ENCODE data around the gene ISOC2.
"Not testable (repeated sequence)": the region's sequence is repeated elsewhere in the genome, so short reads cannot be mapped to it uniquely, and the experiment has no call there.

Gene ISOC2

DNA sequence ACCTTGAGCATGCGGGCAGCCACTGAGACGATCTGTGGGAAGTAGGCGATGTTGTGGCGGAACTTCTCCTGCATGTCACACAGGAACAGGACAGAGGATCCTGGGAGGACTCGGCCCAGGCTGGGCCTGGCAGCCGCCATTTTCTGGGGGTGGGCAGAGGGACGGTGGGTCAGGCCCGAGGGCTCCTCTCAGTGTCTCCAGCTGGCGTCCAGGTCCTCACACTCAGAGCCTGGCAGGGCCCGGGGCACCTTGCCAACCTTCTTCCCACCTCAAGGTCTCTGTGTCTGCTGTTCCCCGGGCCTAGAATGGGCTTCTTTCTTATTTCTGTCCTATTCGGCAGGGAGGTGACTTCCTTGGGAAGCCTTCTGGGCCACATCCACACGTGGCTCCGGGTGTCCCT is 5.1 kb downstream of the ISOC2 start:
- DNase-seq = no peak

DNA sequence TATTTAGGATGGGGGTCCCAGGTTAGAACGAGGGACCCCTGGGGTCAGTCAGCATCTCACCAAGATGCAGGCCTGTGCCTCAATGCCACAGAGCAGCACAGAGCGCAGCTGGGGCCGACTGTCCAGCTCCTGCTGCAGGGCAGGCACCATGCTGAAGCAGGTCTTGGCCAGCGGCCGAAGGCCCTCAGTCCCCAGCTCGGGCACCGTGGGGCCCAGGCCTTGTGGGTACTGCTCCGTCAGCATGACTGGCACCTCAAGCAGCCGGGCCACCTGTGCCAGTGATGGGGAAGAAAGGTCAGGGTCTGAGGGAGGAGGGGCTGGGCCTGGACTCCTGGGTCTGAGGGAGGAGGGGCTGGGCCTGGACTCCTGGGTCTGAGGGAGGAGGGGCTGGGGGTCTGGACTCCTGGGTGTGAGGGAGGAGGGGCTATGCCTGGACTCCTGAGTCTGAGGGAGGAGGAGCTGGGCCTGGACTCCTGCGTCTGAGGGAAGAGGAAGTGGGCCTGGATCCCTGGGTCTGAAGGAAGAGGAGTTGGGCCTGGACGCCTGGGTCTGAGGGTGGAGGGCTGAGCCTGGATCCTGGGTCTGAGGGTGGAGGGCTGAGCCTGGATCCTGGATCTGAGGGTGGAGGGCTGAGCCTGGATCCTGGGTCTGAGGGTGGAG is 5.7 kb downstream of the ISOC2 start:
- DNase-seq = no peak

DNA sequence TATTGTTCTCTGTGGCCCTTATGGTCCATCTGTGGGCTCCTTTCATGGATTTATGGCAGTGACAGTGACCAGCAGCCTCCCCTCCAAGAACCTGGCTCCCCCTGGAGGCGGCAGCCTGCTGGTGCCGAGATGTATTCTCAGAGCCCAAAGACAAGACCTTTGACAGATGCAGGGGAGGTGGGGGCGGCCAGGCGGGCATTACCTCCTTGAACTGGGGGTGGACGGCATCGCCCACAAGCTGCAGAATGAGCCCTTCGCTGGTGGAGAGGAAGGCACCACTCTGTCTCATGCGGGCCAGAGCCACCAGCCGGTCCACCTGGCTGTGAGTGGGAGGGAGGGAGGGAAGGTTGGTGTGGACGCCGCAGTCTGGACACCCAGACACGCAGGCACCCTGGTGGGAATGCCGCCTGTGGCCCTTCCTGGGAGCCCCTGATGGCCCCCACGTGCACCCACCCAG is 6.6 kb downstream of the ISOC2 start:
- DNase-seq = no peak

DNA sequence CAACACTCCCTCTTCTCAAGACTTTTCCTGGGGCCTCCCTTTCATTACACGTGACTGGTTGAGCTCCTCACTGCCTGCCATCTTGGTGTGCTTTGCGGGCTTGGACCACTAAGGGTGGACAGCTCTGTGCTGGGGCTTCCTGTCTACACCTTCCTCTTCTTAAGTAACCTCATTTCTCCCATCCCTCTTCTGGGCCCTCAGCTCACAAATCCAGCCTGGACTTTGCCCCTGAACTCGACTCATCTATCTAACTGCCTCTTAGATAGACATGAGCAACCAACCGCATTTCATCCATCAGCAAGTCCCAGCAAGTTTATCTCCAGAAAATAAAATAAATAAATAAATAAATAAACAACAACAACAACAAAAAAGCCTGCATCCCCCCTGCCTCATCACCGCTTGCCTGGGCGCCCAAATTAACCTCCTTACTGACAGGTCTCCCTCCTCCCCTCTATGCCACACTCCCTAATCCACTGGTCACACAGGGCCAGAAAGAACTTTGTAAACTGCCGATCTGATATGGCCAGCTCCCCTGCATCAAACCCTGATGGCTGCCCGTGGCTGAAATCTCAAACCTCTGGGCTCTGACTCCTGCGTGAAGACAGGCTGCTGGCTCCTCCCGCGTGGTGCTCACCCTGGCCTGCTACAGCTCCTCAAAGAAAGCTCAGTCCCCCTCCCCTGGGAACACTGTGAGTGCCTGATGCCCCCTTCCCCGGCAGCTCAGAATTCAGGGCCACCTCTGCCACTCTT is 7.8 kb downstream of the ISOC2 start:
- no peak for DNase-seq

DNA sequence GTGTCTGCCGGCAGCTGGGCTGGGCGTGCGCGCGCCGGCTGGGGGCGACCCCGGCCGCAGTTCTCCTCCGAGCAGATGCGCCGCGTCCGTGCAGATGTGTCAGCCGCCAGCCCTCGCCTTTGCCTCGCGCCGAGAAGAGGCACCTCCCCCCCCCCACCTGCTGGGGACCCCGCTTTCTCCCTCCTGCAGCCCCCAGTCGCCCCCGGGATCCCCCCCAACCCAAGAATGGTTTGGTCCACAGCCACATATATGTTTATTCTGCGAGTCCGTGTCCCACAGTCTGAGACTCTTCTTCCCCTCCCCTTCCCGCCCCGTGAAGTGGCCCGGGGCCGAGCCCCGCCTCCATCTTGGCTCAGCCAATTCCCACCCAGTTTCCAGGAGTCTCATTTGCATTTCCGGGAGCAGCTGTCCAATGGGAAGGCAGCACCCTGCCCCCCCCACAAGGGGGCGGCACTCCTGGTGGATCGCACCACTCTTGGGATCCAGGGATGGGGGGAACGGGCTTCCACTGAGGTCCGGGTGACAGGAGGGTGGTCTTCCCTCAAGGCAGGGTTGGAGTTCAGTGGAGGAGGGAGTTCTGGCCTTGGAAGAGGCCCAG is 8.6 kb downstream of the ISOC2 start:
- peak; percentile 91 for DNase-seq

DNA sequence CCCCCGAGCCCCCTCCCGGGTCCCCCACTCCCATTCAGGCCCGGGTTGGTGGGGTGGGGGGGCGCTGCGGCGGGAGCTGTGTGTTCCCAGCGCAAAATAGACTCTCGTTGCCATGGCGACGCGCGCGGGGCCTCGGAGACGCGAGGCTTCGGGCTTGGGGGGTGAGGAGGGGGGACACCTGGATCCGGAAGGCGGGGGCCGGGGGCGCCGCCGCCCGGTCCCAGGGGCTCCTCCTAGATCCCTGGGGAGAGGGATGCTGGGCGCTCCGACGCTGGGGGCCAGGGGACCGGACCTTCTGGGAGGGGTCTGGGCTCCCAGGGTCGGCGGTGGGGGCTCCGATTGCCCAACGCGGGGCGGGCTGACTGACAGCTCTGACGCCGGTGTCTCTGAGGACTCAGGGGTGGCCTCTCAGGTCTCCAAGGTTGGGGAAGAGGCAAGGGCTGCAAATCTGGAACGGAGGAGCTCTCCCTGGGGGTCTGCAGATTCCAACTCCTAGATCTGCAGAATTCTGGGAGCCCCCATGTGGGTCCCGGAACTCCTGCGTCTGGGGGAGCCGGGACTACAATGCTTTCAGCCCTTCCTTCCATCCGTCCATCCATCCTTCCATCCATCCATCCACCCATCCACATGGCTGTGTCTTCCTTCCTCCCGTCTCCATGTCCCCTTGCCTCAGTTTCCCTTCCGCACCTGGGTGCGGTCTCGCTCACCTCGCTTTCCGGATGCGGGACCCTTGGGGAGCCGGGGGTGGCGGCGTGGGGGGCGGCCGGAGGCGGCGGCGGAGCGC is 9.3 kb downstream of the ISOC2 start:
- DNase-seq = peak; percentile 24

DNA sequence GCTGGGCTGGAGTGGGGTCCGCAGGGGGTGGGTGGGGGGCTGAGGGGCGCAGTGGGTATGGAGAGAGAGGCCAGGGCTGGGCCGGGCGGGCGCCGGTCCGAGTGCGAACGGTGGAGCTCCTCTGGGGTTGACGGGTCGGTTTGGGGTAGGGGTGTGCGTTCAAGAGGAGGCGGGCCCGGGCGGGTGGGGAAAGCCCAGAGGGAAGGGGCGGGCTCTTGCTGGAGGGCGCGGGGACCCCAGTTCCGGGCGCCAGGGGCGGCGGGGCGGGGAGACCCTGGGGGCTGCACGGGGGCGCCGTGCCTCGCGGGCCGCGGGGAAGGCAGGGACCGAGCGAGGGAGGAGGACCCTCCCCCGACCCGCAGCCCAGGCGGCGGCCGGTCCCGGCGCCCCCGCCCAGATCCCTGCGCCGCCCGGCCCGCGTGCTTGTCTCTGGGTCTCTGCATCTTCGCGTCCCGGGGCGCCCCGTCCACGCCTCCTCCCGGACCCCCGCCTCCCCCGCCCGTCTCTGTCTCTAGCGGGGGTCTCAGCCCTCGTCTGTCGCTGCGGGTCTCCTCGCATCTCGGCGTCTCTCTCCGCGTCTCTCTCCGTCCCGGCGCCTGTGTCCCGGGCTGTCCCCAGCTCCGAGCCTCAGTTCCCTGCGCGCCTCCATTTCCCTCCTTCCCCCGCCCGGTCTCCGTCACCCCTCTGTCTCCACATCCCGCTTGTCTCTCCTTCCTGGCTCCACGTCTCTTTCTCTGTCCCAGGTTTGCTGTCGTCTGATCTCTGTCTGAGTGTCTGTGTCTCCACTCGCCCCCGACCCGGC is 10.1 kb downstream of the ISOC2 start:
- DNase-seq = no peak

DNA sequence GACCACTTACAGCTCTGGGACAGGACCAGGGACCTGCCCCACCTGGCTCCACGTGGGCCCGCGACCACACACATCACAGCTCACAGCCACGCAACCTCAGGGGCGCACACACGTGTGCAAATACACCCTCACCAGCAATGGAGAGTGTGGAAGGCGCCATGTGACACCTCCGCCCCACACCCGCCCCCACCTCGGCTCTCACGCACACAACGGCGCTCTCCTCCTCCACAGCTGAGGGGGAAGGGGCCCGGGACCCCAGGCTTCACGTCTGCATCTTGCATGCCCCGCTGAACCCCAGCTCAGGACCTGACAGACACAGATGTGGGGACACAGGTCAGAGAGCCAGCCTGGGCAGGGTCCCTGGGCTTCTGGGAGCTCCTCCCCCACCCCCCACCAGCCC is 12.0 kb downstream of the ISOC2 start:
- no peak for DNase-seq

DNA sequence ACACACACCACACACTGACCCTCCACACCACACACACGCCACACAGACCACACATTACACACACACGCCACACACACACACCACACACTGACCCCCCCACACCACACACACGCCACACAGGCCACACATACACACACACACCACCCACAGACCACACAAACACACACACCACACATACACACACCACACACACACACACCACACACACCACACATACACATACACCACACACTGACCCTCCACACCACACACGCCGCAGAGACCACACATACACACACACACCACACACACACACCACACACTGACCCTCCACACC is 13.3 kb downstream of the ISOC2 start:
- not testable (repeated sequence) for DNase-seq

DNA sequence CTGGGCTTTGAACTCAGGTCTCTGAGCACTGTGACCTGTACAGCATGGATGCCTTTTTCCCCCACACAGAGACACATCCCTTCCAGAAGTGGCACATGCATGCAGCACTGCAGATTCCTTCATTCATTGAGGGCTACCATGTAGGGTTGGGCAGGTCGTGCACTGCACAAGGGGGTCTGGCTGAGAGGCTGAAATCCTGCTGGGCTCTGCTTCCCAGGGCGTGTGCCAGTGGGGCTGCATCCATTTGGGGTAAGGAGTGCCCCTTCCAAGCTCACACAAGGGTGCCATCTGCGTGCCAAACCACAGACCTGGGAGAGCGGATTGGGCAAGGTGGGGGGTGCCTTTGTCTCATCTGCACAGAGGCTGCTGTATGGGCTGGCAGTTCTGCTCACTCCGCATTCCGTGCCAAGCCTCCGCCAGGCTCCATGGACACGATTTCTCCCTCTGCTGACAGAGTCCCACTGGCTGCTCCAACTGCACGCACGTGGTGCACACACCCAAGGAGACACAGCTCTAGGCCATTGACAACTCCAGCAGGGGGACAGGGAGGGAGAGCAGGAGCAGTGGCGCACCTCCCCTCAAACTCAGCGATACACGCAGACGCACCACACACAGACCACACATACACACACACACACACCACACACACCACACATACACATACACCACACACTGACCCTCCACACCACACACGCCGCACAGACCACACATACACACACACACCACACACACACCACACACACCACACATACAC is 13.8 kb downstream of the ISOC2 start:
- DNase-seq = no peak

DNA sequence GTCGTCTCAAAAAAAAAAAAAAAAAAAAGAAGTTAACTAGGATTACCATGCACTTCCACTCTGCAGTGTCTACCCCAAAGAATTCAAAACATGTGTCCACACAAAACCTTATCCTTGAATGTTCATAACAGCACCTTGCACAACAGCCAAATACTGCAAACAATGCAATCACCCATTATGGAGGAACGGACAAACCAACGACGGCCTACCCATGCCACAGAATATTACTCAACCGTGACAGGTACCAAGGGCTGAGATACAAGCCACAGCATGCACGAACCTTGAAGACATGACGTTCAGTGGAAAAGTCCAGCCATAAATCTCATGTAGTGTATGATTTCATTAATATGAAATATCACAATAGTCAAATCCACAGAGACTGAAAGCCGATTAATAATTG is 15.4 kb downstream of the ISOC2 start:
- no peak for DNase-seq

DNA sequence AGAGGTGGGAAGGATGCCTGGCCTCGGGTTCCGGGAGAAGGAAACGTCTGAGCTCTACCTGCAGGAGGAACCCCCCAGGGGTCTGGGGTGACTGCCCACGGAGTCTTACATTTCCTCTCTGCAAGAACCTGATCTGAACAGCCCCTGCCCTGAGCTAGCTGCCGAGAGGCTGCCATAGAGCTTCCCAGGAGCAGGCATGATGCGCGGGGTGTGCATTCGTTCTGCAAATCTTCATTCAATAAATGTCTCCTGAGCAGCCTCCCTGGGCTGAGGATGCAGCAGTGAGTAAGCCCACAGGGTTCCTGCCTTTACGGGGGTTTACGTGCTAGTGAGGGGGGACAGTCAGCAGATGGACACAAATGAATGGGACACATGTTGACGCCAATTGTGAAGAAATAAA is 16.8 kb downstream of the ISOC2 start:
- no peak for DNase-seq

DNA sequence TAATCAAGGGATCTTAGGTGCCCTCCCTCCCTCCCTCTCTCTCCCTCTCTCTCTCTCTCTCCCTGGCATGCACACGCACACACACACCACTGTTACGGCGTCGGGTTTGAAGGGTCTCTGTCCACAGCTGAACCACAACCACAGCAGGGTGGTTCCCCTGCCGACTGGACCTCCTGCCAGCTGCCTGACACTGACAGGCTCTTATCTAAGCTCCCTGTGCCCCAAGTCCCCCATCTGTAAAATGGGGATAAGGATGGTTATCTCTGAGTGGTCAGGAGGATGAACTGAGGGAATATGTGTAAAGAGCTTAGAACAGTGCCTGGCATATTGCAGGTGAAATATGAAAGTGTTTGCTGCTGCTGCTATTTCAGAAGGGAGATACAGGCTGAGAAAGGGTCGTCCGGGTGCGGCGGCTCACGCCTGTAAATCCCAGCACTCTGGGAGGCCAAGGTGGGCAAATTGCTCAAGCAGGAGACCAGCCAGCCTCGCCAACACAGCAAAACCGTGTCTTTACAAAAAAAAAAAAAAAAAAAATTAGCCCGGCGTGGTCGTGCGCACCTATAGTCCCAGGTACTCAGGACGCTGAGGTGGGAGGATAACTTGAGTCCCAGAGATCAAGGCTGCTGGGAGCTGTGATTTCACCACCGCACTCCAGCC is 17.5 kb downstream of the ISOC2 start:
- DNase-seq = no peak

DNA sequence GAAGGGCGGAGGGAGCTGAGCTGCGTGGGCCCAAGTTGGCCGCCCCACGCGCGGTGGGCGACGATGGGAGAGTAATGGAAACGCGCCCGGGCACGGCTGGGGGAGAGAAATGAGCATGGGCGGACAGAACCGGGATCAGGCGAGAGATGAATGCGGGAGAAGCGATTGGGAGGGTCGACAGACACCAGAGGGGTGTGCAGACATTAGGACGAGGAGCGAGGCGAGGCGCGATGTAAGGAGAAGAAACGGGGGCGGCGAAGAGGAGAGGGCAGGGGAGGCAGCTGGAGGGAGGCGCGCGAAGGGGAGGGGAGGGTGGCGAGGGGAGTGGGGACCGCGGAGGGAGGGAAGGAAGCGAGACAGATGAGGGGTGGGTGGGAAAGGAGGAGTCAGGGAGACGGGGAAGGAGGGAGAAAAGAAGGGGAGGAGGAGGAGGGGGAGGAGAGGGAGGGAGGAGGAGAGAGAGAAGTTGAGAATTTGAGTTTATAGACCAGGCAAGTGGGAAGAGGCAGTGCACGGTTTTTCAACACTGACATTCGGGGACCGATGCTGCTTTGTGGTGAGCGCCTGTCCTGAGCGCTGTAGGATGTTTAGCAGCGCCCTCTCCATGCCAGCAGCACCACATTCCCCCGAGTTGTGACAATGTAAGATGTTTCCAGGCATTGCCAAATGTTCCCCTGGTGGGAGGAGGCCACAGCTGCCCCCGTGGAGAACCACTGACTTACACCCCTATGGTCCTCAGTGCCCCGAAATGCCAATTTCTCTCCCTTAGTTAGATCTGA is 18.2 kb downstream of the ISOC2 start, which contains the start of gene SHISA7:
SHISA7 (minus strand) TSS at position 256 of the 779 bp plus-strand sequence. CDS start 437 bp downstream, outside the sequence.
- no peak for DNase-seq

DNA sequence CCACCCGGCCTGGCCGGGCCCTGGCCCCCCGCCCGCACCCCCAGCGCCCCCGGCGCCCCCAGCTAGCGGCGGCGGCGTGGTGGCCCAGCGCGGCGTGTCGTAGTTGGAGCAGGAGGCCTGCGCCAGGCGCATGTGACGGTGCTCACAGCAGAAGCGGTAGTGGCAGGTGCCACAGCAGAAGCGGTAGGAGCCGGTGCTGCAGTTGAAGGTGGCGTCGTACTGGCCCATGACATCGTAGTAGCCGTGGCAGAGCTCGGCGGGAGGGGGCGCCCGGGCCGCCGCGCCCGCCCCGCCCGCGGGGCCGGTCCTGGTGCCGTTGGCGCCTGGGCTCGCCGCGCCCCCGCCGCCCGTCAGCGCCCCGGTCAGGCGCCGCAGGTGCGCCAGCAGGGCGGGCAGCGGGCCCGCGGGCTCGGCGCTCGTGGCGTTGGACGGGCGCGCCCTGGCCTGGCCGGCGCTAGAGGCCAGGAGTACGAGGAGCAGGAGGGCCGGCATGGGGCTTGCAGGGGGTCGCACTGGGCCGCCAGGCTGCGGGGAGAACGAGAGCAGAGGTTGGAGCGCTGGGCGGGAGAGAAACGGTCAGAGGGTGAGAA is 19.0 kb downstream of the ISOC2 start:
- DNase-seq = no peak

DNA sequence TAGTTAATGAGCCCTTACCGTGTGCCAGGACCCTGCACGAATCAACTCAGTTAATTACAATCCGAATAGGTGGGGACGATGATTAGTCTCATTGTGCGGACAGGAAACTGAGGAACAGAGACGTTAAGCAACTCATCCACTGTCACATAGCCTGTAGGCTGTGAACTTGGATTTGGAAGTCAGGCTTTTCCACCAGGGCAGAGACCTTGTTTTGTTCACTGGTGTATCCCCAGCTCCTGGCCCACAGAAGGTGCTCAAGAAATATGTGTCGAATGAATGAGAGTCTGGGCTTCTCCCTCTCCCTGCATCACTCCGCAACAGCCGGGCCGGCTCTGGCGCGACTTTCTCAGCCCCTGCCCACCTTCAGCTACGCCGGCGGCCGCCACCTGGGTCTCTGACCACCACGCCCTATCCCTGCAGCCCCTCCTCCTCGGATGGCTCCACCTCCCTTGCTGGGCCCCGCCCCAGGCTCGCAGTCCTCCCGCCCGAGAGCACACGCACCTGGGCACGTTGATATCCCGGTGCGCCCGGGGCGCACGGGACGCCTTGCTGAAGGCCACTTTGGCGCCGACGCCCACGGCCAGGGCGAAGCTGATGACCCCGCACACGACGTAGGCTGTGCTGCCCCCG is 19.6 kb downstream of the ISOC2 start:
- no peak for DNase-seq

DNA sequence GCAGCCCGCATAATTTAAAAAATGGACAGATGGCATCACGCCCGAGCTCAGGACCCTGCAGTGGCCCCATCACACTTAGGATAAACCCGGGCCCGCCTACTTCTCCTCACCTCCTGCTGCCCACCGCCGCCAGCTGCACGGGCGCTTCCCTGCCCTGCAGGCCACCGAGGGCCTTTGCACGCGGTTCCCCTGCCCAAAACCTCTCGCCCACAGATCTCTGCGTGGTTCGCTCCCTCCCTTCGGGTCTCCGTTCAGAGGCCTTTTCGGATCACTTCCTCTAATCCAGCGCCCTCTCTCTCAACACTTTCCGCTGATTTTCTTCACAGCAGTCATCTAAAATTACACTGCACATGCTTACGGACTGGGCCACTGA is 20.1 kb downstream of the ISOC2 start:
- no peak for DNase-seq

DNA sequence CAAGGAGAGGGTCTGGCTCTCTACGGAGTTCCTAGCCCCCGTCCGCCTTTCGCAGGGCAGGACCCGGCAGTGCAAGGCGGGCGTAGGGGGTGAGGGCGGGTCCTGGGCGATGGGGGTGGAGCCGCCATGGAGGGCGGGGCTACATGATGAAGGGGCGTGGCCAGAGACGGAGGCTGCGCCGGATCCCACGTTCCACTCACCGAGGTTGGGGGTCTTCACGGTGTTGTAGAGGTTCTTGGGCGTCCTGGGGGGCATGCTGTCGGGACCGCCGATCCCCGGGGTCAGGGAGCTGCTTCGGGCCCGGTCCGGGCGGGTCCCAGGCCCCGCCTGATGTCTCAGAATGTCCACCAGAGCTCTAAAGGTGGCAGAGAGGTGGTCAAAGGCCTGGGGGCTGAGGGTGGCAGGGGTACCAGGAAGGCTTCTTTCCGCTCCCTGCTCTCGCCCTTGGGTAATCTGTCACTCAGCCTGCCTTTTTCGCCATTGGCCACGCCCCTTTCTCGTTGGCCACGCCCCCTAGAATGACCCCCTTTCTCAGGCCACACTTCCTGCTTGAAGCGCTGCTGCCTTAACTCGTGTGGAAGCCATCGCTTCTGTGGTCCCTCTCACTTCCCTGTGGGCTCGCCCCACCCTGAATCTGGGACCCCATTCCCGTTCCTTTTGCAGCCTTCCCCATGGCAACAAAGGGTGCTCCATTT is 20.9 kb downstream of the ISOC2 start:
- no peak for DNase-seq

DNA sequence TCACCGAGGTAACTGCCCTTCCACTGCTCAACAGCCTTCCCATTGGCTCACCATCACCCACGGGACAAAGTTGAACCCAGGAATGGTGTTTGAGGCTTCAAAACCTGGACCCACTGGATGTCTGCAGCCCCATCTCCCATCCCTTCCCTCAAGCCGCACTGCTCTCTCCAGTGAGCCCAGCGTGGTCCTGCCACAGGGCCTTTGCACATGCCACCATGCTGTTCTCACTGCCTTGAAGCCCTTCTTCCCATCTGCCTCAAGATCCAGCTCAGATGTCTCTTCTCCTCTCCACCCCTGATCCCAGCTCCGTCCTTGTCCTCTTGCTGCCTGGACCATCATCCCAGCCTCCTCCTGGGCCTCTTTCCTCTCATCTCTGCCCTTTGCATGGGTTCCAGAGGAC is 22.4 kb downstream of the ISOC2 start:
- no peak for DNase-seq

All from NCI-H774 (cell line).